Heart right ventricle (tissue), 16 donors: ENCODE measurements around the gene RPL3. TPM values are rescaled to one million over a fixed set of nuclear protein-coding genes. Genes with fewer than 3 reads are reported as not detected.

Experiments
- ATAC-seq, 8 donors: fragments of 200-7000 bp; cut with Tn5 transposase; one replicate each; pipeline ENCODE4 v1.9.1; 2020; ENCODE audit warnings: mild to moderate bottlenecking in 8 of 8, moderate library complexity in 8 of 8, moderate number of reproducible peaks in 1 of 8
- DNase-seq, 2 donors: peaks; one replicate each; pipeline ENCODE4 v3.0.0-alpha.2; 2020
- H3K27ac ChIP-seq, 10 donors: fragments of 200-600 bp; sonication (generic) in 2 of 10; one replicate each; pipeline versions ENCODE4 v1.5.0 to v1.8.0; 2020 to 2022; ENCODE audit warnings: mild to moderate bottlenecking in 3 of 10
- H3K27me3 ChIP-seq, 7 donors: fragments of 200-600 bp; one replicate each; pipeline ENCODE4 v1.8.0; 2021 to 2022; ENCODE audit warnings: mild to moderate bottlenecking in 2 of 7
- H3K36me3 ChIP-seq, 9 donors: fragments of 200-600 bp; sonication (generic) in 1 of 9; one replicate each; pipeline versions ENCODE4 v1.5.0 to v1.8.0; 2020 to 2022; ENCODE audit warnings: mild to moderate bottlenecking in 2 of 9
- H3K4me1 ChIP-seq, 9 donors: fragments of 200-600 bp; sonication (generic) in 1 of 9; one replicate each; pipeline versions ENCODE4 v1.5.0 to v1.8.0; 2020 to 2022; ENCODE audit warnings: mild to moderate bottlenecking in 4 of 9
- H3K4me3 ChIP-seq, 10 donors: fragments of 200-600 bp; sonication (generic) in 2 of 10; one replicate each; pipeline versions ENCODE4 v1.5.0 to v1.8.0; 2020 to 2022; ENCODE audit warnings: mild to moderate bottlenecking in 7 of 10, moderate library complexity in 2 of 10
- H3K9me3 ChIP-seq, 11 donors: fragments of 200-600 bp in 10 of 11; sonication (generic) in 2 of 11; one replicate each; pipeline versions ENCODE4 v1.5.0 to v1.8.0; 2013 to 2022; ENCODE audit warnings: mild to moderate bottlenecking in 2 of 11, control low read depth in 1 of 11, moderate library complexity in 1 of 11
- CTCF ChIP-seq, 9 donors: fragments of 200-600 bp; sonication (generic) in 2 of 9; IDR thresholded peaks; one replicate each; pipeline versions ENCODE4 v1.5.0 to v1.8.0; 2021 to 2022; ENCODE audit warnings: antibody characterized with exemption in 9 of 9, mild to moderate bottlenecking in 5 of 9, moderate library complexity in 1 of 9
- WGBS, 2 donors: extraction: QIAGEN DNeasy Blood & Tissue Kit; methylation state at CpG; one replicate each; pipeline ENCODE4 v1.1.7; 2013; ENCODE audit warnings: inconsistent platforms in 1 of 2; 5-methylcytosine and 5-hydroxymethylcytosine counted together
- intact Hi-C, 10 donors: fragments of 100-400 bp; cut with DNase I; formaldehyde crosslinking; loops; one replicate each; pipeline versions ENCODE4 v1.11.1 to v1.14.2; 2022
- polyA plus RNA-seq, 2 donors: library from polyadenylated mRNA; stranded (reverse); fragments of 200-250 nt; gene quantifications; one replicate each; pipeline ENCODE4 v1.2.3, GENCODE V29; 2013
- total RNA-seq, 10 donors: library from RNA; stranded (reverse); fragmentation: NEBNext Ultra II Directional in 3 of 10; extraction: Animal tissue kit (Norgen Biotek cat#: 25700) in 3 of 10; gene quantifications; one replicate each; pipeline versions ENCODE4 v1.2.1 to v1.2.4, GENCODE V29; 2021 to 2023
- donor health status: Arrhythmogenic right ventricular cardiomyopathy.
- donor health status: ischemic (EF 13 %, LVEDD 7.1; RV severe dilation, severe dysfunction).
- donor health status: healthy with polysubstance abuse.
- donor health status: DM: no; HTN: yes; CAD: no.
- donor health status: DM: no; HTN: no; CAD: no.
- donor health status: ischemic (EF 25% LVEDD 6.9; RV normal size, moderate dysfunction).
- donor health status: ischemic (EF 25% LVEDD 5.7; RV mildly dilated, moderate dysfunction).
- donor health status: healthy.
- donor health status: DM: yes; HTN: yes; CAD: no.
- donor health status: Ischemic cardiomyopathy.
- donor health status: ischemic (EF 35%, LVEDD 5.7; RV mildly dilated, moderate dysfunction).
- donor health status: nonischemic (EF 11% LVEDD 7.7; RV severe dilation, severe dysfunction).
- donor health status: DM: yes; HTN: yes; CAD: no.
- donor health status: PGD.
- donor health status: ischemic (EF 29% LVEDD 5.4; RV normal size, mild dysfunction).
- donor health status: nonischemic (EF 23%, LVEDD 6.1; RV moderate dilation, normal function).

The RPL3 gene
- total and polyA plus RNA-seq, 12 donors = 215 to 1,621 (median 332) TPM

- Histone ChIP-seq H3K27ac (peak overlapping the region; percentile 56 to 87 (median 73)), H3K36me3 (no peaks in the 10 kb centered on the region), H3K9me3 (no peaks in the 10 kb centered on the region), H3K4me1 (peaks cover 14 to 63% (median 55%) of the 10 kb centered on the region in 9 donors), H3K27me3 (no peaks in the 10 kb centered on the region), H3K4me3 (no peak overlapping the region)
- peak in 5 of 8 donors; percentile 1 to 20 (median 6) for ATAC-seq
- intact Hi-C loops = loop anchor here in 3 of 10 donors (5.0 to 10.0 kb wide), 3 partner anchors 50 to 60 kb away; partner anchors contain the start of gene PDGFB (in 1 of the 3)
- WGBS, 2 donors = 35 to 46% methylated on average over 17 to 18 of the region's 18 CpGs
- no peak for DNase-seq
- no peak for TF ChIP-seq CTCF (IDR thresholded peaks at IDR 0.05)
Measured at GRCh38 chr22:39297490-39298240, 21.8 kb downstream of the RPL3 start.

GRCh38 chr22:39296981-39297489, 22.4 kb downstream of the RPL3 start:
- DNase-seq = peak in 1 of 2 donors; percentile 42
- Histone ChIP-seq H3K4me3 (no peak overlapping the region), H3K4me1 (peaks cover 15 to 70% (median 62%) of the 10 kb centered on the region in 9 donors), H3K27ac (peak overlapping the region in 9 of 10 donors; percentile 64 to 87 (median 77)), H3K36me3 (no peaks in the 10 kb centered on the region), H3K9me3 (no peaks in the 10 kb centered on the region), H3K27me3 (no peaks in the 10 kb centered on the region)
- intact Hi-C loops = loop anchor here in 3 of 10 donors (5.0 to 10.0 kb wide), 3 partner anchors 50 to 60 kb away; partner anchors contain the start of gene PDGFB (in 1 of the 3)
- TF ChIP-seq CTCF (IDR thresholded peaks at IDR 0.05) = no peak
- no peak for ATAC-seq
- WGBS, 2 donors = 24 to 33% methylated on average over 19 of the region's 19 CpGs

- Histone ChIP-seq H3K4me1 (peaks cover 19 to 73% (median 65%) of the 10 kb centered on the region in 9 donors), H3K36me3 (no peaks in the 10 kb centered on the region), H3K4me3 (no peak overlapping the region), H3K27ac (peak overlapping the region in 6 of 10 donors; percentile 65 to 87 (median 73)), H3K9me3 (no peaks in the 10 kb centered on the region), H3K27me3 (no peaks in the 10 kb centered on the region)
- DNase-seq (no peak), ATAC-seq (no peak)
- no peak for TF ChIP-seq CTCF (IDR thresholded peaks at IDR 0.05)
- intact Hi-C loops = loop anchor here in 3 of 10 donors (5.0 to 10.0 kb wide), 3 partner anchors 49 to 59 kb away; partner anchors contain the start of gene PDGFB (in 1 of the 3)
- 87 to 88% methylated on average over 6 of the region's 6 CpGs for WGBS, 2 donors
Measured at GRCh38 chr22:39296535-39296934, 22.9 kb downstream of the RPL3 start.

- 92 to 95% methylated on average over 16 to 17 of the region's 17 CpGs for WGBS, 2 donors
- no peak for ATAC-seq
- Histone ChIP-seq H3K36me3 (no peaks in the 10 kb centered on the region), H3K27ac (no peak overlapping the region), H3K9me3 (no peaks in the 10 kb centered on the region), H3K27me3 (no peaks in the 10 kb centered on the region), H3K4me1 (peaks cover 26 to 73% (median 64%) of the 10 kb centered on the region in 9 donors), H3K4me3 (no peak overlapping the region)
- no peak for TF ChIP-seq CTCF (IDR thresholded peaks at IDR 0.05)
- intact Hi-C loops = loop anchor here in 4 of 10 donors (5.0 to 10.0 kb wide), 3 partner anchors 48 to 58 kb away; partner anchors contain the start of gene PDGFB (in 1 of the 4)
- DNase-seq = no peak
Measured at GRCh38 chr22:39294571-39295468, 24.6 kb downstream of the RPL3 start.
